ENCODE results near the gene TAF9B.
"Not testable (repeated sequence)": the region's sequence is repeated elsewhere in the genome, so short reads cannot be mapped to it uniquely, and the experiment has no call there.

Gene TAF9B

DNA sequence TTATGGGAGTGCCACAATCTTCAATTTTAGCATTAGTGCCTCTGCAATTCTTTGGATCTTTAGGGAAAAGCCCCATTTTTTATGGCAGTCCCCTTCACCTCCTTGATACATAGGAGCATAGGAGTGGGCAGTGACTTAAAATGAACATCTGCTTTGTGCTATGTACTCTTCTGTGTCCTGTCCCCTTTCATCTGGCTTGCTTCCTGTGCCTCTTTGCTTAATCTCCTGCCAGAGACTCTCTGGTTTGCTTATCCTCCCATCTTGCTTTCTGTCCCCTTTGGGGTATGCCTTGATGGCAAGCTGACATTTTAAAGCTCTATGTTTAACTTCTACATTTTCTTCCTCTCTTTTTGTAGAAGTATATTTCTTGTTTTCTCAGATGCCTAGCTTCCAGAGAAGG, 23.1 kb downstream of the TAF9B start:
- no peak for DNase-seq (ENCODE audit: low read depth)

DNA sequence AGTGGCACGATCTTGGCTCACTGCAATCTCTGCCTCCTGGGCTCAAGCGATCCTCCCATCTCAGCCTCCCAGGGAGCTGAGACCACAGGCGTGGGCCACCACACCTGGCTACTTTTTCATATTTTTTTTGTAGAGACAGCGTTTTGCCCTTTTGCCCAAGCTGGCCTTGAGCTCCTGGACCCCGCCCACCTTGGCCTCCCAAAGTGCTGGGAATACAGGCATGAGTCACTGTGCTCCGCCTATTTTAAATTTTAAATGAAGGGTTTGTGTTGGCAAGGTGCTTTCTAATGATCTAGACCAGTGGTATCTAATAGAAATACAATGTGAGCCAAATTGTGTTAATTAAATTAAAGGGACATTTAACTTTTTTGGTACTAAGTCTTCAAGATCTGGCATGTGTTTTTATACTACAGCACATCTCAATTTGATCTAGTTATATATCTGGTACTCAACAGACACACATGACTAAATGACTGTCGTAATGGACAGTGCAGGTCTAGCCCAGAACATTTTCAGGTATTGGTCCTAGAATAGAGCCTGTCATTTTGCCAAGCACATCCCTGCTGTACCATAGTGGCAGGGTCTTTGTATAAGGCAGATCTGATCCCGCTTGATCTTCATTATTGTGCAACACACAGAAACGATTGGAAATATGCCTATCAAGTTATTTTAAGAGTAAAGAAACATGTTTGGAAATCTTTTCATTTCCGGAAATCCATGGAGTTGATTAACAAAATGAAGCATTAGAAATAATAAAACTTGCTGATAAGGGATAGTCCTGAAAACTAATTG, 28.1 kb downstream of the TAF9B start:
- no peak for DNase-seq (ENCODE audit: low read depth)

GRCh38 chrX:78109458-78109857, 30.0 kb downstream of the TAF9B start:
- no peak for DNase-seq (ENCODE audit: low read depth)

DNA sequence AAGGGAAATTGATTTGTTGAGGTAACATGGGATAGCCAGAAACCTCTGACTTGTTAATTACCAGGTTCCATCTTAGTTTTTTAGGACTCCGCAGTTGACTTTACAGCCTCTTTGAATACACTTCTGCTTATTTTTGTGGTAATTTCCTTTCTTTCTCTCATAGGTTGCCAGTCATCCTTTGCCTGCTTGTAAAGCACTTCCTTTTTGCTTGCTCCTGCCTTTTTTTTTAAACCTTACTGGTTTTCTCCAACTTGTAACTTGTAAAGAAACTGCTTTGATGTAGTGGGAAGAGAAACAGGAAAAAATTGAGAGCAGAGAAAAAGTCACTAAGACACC, 32.8 kb downstream of the TAF9B start:
- DNase-seq (ENCODE audit: low read depth) = no peak

DNA sequence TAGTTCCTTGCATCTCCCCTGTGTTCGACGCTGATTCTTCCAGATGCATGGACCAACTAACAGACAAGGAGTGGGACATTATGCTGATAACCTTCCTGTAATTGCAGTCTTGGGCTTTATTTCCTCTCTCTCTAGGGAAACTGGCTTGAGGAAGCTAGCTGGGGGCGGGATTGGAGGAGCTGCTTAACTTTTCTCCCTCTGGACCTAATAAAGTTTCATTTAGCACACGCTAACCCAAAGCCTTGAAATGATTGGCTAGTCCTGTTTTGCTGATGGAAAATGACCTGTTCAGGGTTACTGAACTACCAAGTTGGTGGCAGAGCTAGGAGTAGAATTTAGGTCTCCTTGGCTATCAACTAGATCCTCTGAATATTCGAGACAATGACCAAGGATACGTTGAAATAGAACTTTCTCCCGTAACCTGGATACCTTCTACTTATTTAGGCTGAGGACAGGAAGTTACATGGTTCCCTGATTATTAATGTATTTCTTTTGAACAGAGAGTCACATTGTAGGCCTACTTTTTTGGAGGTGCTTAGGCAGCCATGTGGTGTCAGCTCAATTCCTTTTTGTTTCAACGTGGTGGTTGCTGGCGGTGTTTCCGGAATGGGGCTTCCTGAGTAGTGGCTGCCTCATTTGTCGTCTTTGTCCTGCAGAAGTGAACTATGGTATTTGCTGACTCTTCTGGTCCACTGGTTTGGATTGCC, 33.4 kb downstream of the TAF9B start:
- no peak for DNase-seq (ENCODE audit: low read depth)

DNA sequence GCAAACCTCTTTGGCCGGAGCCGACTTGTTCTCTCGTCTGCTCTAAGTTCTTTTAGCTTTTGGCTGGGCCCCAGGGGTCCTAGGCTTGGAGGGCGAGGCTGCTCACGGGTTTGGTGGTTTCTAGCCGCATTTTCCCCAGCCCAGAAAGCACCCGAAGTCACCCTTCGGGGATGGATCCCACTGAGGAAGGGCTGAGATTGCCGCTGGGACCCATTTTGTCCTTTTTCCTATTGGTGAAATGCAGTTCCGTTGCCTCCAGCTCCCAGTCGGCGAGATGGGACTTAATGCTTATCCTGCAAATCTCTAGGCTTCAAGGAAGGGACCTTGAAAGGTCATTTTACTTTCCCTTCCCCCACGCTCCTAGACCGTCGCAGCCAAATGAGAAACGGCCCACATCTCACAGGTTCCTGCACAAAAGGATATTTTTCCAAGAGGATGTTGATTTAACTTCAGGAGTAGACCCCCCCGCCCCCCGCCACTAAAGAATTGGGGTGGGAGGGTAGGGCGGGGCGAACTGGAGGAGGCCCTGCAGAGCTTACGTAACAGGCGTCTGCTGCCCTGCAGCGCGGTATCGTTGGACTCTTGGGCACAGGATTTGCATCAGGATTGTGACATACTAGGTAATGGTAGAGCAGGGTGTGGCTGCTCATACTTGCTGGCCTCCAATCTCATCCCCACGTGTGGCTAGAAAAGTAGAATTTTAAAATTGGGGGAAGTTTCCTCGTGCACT, 34.8 kb downstream of the TAF9B start:
- no peak for DNase-seq (ENCODE audit: low read depth)

GRCh38 chrX:78103623-78104446, 35.6 kb downstream of the TAF9B start, which contains the start of gene PGK1:
Gene PGK1, plus strand, starts transcription at chrX:78104248. Its CDS starts 93 bp downstream, at chrX:78104341.
- peak; percentile 73 for DNase-seq (ENCODE audit: low read depth)

GRCh38 chrX:78103001-78103622, 36.3 kb downstream of the TAF9B start:
- no peak for DNase-seq (ENCODE audit: low read depth)

- DNase-seq (ENCODE audit: low read depth) = no peak
These were observed 37.4 kb downstream of the TAF9B start for GRCh38 chrX:78102091-78102490.

- no peak for DNase-seq (ENCODE audit: low read depth)
These were observed 41.3 kb downstream of the TAF9B start for GRCh38 chrX:78098108-78098507.

- DNase-seq (ENCODE audit: low read depth) = no peak
These were observed 47.2 kb downstream of the TAF9B start for GRCh38 chrX:78092296-78092695.

DNA sequence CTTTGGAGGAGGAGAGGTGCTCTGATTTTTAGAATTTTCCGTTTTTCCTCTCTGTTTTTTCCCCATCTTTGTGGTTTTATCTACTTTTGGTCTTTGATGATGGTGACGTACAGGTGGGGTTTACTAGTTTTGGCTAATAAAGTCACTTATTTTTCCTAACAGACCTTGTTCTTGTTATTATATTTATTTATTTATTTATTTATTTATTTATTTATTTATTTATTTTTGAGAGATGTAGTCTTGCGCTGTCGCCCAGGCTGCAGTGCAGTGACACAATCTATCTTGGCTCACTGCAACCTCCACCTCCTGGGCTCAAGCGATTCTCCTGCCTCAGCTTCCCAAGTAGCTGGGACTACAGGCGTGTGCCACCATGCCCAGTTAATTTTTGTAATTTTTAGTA, 58.0 kb downstream of the TAF9B start:
- not testable (repeated sequence) for DNase-seq (ENCODE audit: low read depth)

Measured in stimulated activated CD8-positive, alpha-beta memory T cell treated with anti-CD3 and anti-CD28 coated beads, Interleukin-15, amount 100 ng/mL, for 1 hour (primary cell).